ENCODE measurements around the gene CMIP.

The CMIP gene

DNA sequence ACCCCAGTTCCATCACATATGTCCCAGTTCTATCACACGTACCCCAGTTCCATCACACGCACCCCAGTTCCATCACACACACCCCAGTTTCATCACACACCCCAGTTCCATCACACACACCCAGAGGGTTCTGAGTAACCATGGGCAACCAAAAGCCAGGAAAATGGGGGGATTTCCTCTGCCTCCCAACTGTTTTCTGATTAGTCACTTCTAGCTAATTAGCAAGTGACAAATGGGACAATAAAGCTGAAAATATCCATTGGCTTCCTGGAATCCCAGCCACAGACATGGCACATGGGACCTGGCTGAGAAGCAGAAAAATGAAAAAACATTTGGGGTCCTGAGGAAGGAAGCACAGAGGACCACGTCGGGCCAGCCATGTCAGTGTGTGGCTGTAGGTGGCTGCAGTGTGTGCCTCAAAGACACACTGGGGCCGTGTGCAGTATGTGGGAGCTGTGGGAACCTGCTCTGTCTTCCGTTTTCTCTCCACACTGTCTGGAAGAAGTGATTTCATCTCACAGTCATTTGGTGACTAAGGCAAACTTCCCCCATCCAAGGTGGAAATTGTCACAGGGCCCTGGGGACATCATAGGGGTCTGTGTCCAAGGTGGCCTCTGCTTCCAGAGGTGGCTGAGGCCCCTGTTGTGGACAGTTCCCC, 106.7 kb downstream of the CMIP start:
- no peak for DNase-seq (ENCODE audit: low read depth)

DNA sequence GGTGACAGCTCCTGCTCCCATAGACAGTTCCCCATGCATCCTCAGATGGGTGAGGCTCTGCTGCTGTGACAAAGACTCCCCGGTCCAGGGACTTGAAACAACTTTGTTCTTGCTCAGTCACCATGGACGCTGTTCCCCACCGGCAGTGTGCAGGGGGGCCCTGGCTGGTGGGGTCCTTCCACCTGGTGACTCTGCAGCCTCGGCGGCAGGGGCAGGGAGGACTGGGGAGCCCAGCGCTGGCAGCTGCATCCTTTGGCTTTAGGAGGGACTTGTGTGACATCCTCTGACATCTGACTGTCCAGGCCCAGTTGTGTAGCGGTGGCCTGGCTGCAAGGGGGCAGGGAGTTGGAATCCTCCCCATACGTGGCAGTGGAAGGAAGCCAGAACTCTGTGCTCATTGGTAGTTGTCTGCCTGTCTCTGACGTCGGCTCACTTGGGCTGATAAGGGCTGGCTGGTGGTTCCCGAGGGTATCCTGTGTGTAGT, 107.3 kb downstream of the CMIP start:
- DNase-seq (ENCODE audit: low read depth), result no peak

DNA sequence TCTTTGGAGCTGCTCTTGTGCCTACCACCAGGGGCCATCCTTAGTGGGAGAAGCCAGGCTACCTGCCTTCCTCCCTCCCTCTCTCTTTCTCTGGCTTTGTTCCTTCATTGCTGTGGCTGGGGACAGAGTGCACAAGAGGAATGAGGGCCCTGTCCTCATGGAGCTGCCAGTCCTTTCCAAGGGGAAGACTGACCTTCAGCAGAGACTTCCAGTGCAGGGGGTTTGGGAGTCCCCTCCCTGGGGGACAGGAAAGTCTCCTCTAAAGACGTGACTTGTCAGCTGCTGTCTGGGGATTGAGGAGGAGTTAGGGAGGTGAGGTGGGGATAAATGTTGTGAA, 108.1 kb downstream of the CMIP start:
- DNase-seq (ENCODE audit: low read depth), result no peak

DNA sequence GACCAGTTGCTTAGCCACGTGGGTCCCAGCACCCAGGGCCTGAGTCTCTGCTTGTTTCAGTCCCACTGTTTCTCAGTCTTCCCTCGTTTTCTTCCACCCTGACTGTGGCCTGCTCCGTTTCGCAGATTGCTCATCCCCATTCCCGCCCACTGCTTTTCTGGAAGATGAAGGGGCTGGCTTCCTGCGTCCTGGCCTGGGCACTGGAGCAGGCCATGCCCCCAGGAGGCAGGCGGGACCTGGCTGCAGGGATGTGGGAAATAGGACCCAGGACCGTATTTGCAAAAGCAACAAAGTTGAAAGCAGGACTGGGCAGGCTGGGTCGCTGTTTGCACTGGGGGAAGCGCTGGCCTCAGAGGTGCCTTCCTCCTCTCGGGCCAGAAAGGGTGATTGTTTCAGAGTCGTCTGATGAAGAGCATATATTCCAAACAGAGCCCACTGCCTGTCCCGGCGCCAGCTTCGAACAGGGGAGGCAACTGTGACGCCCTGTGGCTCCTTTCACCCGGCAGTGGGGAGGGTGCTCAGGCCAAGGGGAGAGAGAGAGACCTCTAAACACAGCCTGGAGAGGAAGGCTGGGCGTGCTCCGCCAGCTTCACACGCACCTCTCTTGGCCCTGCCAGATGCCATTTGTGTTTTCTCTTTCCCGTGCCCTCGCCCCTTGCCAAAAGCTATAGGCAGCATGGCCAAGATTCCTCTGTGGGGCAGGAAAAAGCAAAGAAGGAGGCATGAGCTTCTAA, 108.6 kb downstream of the CMIP start:
- no peak for DNase-seq (ENCODE audit: low read depth)

DNA sequence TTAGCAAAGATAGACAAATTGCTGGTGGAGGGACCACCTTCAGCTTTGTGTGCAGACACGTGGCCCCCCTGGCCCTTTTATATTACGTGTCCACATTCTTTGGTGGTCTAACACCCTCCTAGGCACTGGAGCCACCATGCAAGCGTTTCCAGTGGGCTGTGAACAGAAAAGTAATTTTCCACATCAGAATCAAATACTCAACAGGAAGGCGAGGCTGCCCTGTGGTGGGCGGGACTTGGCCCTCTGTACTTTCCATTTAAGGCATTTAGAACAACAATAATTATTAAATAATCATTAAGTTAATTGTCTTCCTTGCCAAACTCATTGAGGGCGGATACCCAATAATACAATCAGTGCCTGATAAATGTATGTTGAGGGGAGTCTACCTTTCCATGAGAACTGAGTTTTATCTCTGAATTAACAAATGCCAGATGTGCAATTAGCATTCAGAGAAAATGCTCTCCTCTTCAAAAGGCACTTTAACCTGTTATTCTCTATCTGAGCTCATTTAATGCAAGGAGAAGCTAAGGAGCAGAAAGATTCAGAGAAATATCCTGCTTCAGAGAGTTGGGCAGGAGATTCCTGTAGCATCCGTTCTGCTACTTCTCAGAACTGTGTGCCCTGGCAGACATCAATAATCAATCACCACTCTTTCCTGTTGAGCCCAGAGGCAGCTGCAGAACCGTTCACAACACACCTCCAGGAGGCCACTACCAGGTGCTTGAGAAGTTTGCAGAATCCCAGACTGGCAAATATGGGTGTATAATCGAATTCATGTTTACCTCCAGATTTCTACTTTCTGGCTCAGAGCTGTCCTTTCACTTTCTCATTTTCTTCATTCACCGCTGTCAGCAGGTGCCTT, 109.4 kb downstream of the CMIP start:
- no peak for DNase-seq (ENCODE audit: low read depth)

DNA sequence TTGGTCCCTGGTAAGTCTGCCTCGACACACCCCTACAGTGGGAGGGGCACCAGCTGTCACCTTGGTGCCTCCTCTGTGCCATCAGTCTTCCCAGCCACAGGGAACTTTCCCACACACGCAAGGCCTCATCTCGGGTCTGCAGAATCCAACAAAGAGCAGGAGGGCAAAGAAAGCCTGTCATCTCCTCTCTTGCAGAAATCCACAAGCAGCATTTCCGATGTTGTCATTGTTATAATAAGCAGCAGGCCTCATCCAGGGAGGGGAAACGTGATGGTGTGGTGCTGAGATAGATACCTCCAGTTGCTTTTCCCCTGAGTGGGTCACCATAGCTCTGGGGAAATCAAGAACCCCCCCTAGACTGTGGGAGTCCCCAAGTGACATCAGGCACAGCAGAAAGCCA, 110.4 kb downstream of the CMIP start:
- no peak for DNase-seq (ENCODE audit: low read depth)

DNA sequence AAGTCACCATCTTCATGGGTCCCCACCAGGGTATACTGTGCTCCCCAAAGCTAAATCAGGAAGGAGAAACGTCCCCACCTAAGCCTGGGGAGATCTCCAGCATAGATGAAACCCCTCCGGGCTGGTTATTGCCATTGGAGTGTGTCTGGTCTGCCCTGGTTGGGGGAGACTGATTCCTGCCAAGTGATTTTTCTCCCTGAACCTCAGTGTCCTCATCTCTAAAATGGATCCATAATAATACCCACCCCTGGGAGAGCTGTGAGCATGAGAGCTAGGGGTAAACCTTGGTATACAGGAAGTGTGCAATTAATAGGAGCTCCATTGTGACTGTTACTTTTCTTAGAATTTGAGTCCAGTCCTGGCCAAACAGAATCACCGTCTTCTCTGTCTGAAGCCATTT, 111.1 kb downstream of the CMIP start:
- DNase-seq (ENCODE audit: low read depth), result no peak

DNA sequence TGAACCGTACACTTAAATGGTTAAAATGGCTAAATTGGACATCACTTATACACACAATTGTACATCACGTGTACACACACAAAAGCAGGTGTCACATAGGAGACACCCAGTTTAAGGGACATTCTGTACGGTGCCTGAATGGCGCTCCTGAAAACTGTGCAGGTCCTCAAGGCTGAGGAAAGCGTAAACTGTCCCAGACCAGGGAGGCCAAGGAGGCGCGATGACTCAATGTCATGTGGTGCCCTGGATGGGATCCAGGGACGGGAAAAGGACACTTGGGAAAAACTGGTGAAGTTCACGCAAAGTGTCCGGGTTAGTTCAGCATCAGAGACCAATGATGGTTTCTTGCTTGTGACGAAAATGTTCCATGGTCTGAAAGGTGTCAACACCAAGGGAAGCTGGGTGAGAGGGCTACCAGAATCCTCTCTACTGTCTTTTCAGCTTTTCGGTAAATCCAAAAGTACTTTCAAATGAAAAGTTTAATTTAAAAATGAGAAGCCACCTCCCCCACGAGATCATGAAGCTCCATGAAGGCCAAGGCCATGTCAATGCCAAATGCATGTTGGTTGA, 112.2 kb downstream of the CMIP start:
- no peak for DNase-seq (ENCODE audit: low read depth)

DNA sequence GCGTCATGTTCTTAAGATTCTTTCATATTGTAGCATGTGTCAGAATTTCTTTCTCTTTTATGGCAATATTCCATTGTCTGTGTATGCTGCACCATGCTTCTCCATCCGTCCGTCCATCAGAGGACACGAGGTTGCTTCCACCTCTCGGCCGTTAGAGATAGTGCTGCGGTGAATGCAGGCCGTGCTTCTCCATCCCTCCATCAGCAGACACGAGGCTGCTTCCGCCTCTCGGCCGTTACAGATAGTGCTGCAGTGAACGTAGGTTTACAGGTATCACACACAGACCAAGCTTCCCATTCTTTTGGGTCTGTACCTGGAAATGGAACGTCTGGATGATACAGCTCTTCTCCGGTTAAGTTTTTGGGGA, 113.5 kb downstream of the CMIP start:
- no peak for DNase-seq (ENCODE audit: low read depth)

DNA sequence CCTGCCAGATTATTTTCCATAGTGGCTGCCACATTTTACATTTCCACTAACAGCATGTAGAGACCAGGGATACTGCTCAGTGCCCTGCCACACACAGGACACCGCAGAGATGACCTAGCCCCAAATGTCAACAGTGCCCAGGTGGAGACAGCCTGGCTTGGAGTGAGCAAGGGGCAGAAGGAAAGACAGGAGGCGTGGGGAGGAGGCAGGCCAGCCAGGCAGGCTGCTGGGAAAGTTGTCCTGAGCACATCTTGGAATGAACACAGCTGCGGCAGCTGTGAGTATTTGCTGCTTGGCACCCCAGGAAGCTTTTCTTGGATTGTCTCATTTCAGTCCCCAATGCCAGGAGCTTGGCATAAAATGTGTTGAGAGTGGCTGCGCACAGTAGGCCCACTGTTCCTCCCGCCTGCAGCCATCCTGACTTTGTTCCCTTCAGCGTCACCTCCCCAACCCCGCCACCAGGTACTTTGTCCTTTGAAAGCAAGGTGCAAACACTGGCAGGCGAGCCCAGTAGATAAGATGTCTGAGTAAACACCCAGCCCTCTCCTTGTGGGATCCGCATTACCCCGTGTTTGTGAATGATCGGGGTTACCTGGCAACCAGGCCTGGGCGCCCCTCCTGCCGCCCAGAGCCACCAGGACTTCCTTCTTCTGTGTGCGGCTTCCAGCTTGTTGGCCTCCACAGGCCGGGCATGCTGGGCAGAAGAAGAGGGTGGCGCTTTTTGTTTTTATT, 114.0 kb downstream of the CMIP start:
- DNase-seq (ENCODE audit: low read depth), result no peak

DNA sequence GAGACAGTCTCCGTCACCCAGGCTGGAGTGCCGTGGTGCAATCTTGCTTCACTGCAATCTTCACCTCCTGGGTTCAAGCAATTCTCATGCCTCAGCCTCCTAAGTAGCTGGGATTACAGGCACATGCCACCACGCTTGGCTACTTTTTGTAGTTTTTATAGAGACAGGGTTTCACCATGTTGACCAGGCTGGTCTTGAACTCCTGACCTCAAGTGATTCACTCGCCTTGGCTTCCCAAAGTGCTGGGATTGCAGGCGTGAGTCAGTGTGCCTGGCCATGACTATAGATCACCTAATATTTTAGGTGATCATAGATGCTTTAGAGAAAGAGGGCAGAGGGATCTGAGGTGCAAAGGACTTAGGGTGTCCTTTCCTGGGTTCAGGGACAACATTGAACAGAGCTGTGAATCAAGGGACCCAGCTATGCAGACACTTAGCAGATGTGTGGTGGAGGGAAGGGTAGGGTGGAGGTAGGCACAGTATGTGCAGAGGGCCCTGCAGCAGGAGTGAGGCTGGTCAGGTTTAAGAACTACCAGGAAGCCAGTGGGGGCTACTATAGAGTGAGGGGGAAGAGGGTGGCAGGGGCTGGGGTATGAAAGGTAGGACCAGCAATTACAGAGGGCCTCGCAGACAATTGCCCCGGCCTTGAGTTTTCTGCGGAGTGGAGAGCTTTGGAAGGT, 116.5 kb downstream of the CMIP start:
- DNase-seq (ENCODE audit: low read depth), result no peak

DNA sequence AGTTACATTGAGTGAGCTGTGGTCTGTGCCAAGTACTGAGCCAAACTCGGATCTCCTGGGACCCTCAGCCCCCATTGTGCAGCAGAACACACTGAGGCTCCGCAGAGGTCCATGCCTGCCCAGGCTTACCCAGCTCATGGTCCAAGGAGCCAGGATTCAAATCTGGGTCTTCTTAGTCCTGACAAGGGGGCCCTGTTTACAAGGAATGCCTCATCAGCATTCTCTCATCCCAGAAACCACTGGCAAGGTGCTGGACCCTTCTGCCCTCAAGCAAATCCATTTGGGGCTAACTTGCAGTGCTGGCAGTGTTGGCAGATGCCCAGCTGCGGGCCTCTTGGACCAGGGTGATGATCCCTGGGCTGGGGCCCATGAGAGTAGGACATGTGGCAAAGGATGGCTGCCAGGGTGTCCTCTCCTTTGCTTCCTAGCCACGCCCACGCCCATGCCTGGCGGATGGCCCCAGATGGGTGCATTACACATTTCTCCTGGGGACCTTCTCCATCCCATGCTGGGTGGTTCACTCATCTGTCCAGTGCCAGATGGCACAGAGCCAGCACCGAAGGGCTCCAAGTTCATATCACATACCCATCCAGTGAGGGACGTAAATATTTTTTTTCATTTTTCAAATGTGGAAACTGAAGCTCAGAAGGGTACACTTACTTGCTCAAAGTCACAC, 117.7 kb downstream of the CMIP start:
- no peak for DNase-seq (ENCODE audit: low read depth)

DNA sequence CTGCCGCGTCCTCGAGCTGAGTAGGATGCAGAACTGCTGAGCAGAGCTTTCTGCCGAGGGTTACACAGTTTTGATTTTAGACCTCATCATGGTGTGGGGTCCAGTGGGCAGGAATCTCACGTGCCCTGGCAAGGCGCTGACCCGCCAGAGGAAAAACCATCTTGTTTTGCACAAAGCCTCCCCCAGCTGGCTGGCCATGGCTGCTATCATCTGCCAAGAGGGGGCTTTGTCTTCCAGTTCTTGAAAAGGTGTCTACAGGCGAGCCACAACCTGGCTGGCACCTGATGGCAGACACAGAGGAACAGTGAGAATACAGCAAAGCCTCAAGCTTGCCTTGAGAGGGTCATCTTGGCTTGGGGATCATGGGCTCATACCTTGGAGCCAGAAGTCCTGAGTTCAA, 118.3 kb downstream of the CMIP start:
- DNase-seq (ENCODE audit: low read depth), result no peak

DNA sequence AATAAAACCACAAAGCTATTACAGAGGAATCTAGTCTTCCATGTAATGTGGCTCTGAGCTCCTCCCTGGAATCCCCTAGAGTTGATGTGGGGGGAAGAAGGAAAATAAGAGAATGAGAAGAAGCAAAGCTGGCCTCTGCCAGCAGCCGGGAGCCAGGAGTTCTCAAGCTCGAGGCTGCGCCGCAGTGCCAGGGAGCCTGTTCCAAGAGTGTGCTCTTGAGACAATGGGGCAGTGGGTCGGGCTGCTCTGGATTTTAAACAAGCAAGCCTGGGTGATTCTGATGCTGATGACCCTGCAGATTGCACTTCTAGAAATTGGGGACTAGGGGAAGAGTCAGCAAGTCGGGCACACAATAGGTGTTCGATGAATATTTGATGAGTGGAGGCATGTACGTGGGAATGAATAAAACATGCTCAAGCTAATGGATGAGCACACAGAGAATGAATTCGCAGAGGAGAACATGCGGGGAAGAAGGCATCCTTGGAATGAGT, 119.9 kb downstream of the CMIP start:
- no peak for DNase-seq (ENCODE audit: low read depth)

DNA sequence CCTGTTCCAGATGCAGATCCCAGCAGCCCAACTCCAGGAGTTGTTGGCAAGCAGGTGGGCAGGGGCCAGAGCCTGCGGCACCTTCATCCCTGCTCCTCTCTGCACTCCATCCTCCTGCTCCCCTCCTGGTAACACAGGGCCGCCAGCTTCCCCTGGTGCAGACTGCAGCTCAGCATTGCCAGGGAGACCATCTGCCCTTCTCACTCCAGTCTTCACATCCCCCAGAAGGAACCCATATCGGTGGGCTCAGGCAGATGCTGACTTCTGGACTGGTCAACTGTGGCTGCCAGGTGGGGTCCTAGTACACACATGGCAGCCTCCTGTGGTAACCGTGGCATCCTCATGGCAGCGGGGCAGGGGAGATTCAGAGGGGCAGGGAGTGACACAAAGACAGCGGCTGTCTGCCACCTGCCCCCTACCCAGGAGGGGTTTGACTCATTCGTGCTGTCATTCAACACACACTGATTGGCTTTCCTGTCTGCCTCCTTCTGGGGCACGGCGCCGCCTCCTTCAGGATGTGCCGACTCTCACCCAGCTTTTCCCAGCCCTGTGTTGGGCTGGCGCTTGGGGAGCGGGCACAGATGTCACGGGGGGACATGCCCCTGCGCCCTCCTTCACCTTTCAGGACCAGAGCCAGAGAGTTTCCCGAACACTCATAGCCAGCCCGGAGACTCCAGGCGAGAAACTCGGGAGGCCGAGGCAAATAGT, 120.9 kb downstream of the CMIP start:
- DNase-seq (ENCODE audit: low read depth), result no peak

DNA sequence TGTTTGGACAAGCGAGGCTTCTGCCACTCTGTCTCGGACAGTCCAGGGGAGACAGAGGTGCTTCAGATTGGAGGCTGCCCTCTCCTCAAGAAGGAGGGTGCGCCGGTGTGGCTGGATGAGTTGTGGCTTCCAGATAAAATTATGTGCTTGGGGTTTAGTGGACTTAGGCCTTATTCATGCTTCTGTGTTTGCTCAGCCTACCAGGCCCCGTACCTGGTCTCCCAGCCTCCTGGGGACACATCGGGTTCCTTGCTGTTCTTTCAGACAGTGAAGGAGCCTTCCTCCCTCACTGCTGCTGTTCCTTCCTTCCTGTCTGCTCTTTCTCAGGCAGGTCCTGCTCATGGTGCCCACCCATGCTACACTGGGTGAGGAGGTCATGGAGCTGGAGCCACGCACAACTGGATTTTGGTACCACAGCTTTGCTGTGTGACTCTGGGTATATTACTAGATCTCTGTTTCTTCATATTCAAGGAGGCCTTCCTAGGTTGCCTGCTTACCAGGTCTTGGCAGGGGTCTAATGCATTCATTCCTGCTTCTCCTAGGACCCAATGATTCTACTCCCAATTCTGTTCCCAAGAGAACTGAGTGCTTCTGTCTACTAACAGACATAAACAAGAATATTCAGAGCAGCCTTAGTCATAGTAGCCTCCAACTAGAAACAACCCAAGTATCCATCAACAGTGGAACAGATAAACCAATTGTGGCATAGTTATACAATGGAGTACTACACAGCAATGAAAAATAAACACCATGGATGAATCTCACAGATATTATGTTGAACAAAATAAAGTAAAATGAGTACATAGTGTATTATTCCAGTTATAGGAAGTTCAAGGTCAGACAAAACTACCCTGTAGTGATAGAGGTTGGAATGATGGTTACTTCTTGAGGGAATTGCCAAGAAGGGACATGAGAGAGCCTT, 121.7 kb downstream of the CMIP start:
- DNase-seq (ENCODE audit: low read depth), result no peak

DNA sequence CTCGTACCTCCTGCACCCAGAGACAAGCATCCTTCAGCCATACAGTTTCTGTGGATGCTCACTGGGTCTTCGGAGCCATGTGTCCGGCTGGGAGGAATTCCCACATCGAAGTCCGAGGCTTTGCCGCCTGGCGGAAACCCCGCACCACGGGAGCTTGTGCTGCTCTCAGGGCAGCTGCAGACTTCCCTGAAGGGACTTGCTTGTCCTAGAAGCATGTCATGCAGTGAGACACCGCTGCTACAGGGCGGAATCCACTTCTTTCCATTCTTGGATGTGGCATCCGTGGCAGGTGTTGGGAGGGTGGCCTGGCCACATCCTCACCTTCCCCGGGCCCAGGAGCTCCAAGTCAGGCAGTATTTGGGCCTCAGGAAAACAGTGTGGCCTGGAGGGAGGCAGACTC, 122.5 kb downstream of the CMIP start:
- DNase-seq (ENCODE audit: low read depth), result no peak

DNA sequence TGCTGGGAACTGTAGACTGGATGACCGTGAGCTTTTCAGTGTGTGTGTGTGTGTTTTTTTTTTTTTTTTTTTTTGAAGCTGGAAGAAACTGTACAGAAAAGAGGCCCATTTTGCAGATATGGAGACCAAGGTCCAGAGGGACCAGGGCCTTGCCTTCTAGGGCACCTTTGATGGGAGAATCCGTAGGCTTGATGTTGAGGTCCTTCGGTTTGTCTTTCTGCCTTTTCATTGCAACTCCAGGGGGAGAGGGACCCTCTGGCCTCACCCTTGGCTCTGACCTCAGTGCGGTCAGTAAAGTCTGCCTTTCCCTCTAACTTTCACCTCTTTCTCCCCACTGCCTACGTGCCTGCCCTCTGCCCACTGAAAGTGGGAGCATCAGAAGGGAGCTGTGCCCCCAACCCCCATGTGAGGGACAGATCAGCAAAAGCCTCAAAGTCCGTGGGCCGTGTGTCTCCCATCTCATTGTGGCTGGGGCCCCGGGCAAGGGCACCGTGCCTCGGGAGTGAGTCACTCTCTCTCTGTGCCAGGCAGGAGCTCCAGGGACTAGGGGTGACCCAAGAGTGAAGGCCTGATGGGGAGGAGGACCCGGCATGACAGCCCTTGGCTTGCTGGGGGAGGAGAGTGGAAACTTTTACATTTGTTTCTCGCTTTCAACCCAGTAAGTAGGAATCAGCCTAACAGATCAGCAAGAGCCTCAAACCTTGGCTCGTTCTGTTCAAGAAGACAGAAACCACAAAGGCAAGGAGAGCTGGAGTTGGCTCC, 123.6 kb downstream of the CMIP start:
- no peak for DNase-seq (ENCODE audit: low read depth)

Data from activated T-cell treated with anti-CD3 and anti-CD28 coated beads for 1 hour (primary cell).